K562 (cell line): ENCODE measurements around the gene EXOC7. TPM values are rescaled to one million over a fixed set of nuclear protein-coding genes. Genes with fewer than 3 reads are reported as not detected.

Experiments
- ATAC-seq: fragments of 200-7000 bp; cut with Tn5 transposase; 3 replicates; pipeline ENCODE4 v1.9.1; 2020; ENCODE audit warnings: moderate library complexity
- BruUV-seq: library from RNA; stranded (reverse); fragments of 400-500 nt; replicated peaks from 2 replicates; lab custom pipeline; 2021; lab: Mats Ljungman, UMichigan
- CTCF ChIA-PET: fragments of 300-600 bp; formaldehyde crosslinking; extraction: SDS; loops from one replicate; lab custom pipeline; 2021; ENCODE audit warnings: low intra/inter-chr PET ratio; lab: Yijun Ruan, JAX
- POLR2A ChIA-PET: fragments of 300-600, 350-650 bp; sonication (Branson Sonifier 250); formaldehyde crosslinking; extraction: SDS; loops from one replicate; lab custom pipeline; 2021; ENCODE audit warnings: antibody characterized with exemption, inconsistent platforms; lab: Yijun Ruan, JAX
- DNase-seq, 4 experiments: peaks; one replicate each; pipeline versions ENCODE4 v3.0.0 to v3.0.0-alpha.2; 2011 to 2018; ENCODE audit warnings: low spot score in 3 of 4, mixed read lengths in 3 of 4; ENCODE audit errors: extremely low read depth in 1 of 4
- FAIRE-seq: peaks from 2 replicates; lab custom pipeline; 2011; peaks lifted over from hg19 to GRCh38; lab: Jason Lieb, UNC
- H2AFZ ChIP-seq: 2 replicates; pipeline ENCODE4 v1.6.0; 2011; ENCODE audit warnings: low read depth, low read length, control low read depth, inconsistent platforms
- H3K27ac ChIP-seq: fragments of 200-600 bp; 3 replicates; pipeline ENCODE4 v1.8.0; 2011; ENCODE audit warnings: low read depth, mild to moderate bottlenecking, control low read depth, inconsistent platforms, low read length, moderate library complexity, mixed read lengths; ENCODE audit errors: extremely low read depth
- H3K27me3 ChIP-seq, 2 experiments: fragments of 300-600 bp in 1 of 2; 2 replicates in 1 of 2; 3 replicates in 1 of 2; pipeline versions ENCODE4 v1.6.0 to v1.8.0; 2011; ENCODE audit warnings: inconsistent platforms in 2 of 2, low read length in 2 of 2, mild to moderate bottlenecking in 1 of 2, mixed read lengths in 1 of 2, moderate library complexity in 1 of 2; ENCODE audit not compliant: control insufficient read depth in 2 of 2, insufficient read depth in 2 of 2
- H3K36me3 ChIP-seq: fragments of 300-600 bp; 3 replicates; pipeline ENCODE4 v1.8.0; 2011; ENCODE audit warnings: mild to moderate bottlenecking, low read length, inconsistent platforms; ENCODE audit not compliant: control insufficient read depth, insufficient read depth
- H3K4me1 ChIP-seq, 2 experiments: fragments of 200-600 bp in 1 of 2; replicated peaks in 1 of 2; 2 replicates in 1 of 2; 3 replicates in 1 of 2; pipeline versions ENCODE4 v1.5.1 to v1.8.0; 2011; ENCODE audit warnings: inconsistent platforms in 2 of 2, low read length in 2 of 2, mild to moderate bottlenecking in 1 of 2, mixed read lengths in 1 of 2, moderate library complexity in 1 of 2; ENCODE audit not compliant: control insufficient read depth in 2 of 2, insufficient read depth in 2 of 2
- H3K4me2 ChIP-seq: 2 replicates; pipeline ENCODE4 v1.6.1; 2011; ENCODE audit warnings: low read length, control low read depth, inconsistent platforms, mixed read lengths; ENCODE audit not compliant: insufficient read depth
- H3K4me3 ChIP-seq: fragments of 200-600 bp; sonication (generic), shearing (Covaris generic); 2 replicates; pipeline ENCODE4 v1.5.1; 2016; ENCODE audit warnings: control low read depth, inconsistent platforms
- H3K79me2 ChIP-seq: fragments of 200-600 bp; 3 replicates; pipeline ENCODE4 v1.8.0; 2011; ENCODE audit warnings: low read length, inconsistent platforms; ENCODE audit not compliant: control insufficient read depth, insufficient read depth
- H3K9ac ChIP-seq, 2 experiments: 2 replicates each; pipeline versions ENCODE4 v1.6.0 to v1.6.1; 2011; ENCODE audit warnings: low read depth in 2 of 2, low read length in 2 of 2, control low read depth in 1 of 2, inconsistent platforms in 1 of 2, mild to moderate bottlenecking in 1 of 2, mixed read lengths in 1 of 2; ENCODE audit not compliant: insufficient read depth in 1 of 2
- H3K9me1 ChIP-seq: one replicate; pipeline ENCODE4 v1.6.0; 2011; ENCODE audit warnings: inconsistent platforms, mild to moderate bottlenecking, low read length, moderate library complexity; ENCODE audit not compliant: control insufficient read depth, insufficient read depth
- H3K9me3 ChIP-seq: replicated peaks from 2 replicates; pipeline ENCODE4 v1.5.1; 2011; ENCODE audit warnings: low read depth, low read length, inconsistent platforms; ENCODE audit not compliant: control insufficient read depth, insufficient read depth
- H4K20me1 ChIP-seq: replicated peaks from 2 replicates; pipeline ENCODE4 v1.6.1; 2011; ENCODE audit warnings: low read length, inconsistent platforms, mixed read lengths; ENCODE audit not compliant: control insufficient read depth, insufficient read depth
- BCOR ChIP-seq: fragments of 450-650 bp; IDR thresholded peaks from 2 replicates; pipeline ENCODE4 v1.6.1; 2016
- KDM2B ChIP-seq: fragments of 250-450 bp; sonication (Bioruptor Pico); IDR thresholded peaks from 2 replicates; pipeline ENCODE4 v1.8.0; 2021; ENCODE audit warnings: mild to moderate bottlenecking, moderate library complexity
- KLF6 ChIP-seq: fragments of 250-450 bp; sonication (Bioruptor Pico); IDR thresholded peaks from 2 replicates; pipeline ENCODE4 v1.4.0; 2020; ENCODE audit warnings: mild to moderate bottlenecking, moderate library complexity, borderline replicate concordance
- NR2C1 ChIP-seq, 2 experiments: fragments of 450-650 bp; IDR thresholded peaks; 2 replicates each; pipeline ENCODE4 v1.6.1; 2017; ENCODE audit warnings: mild to moderate bottlenecking in 2 of 2, antibody characterized with exemption in 1 of 2, inconsistent platforms in 1 of 2, missing compliant biosample characterization in 1 of 2, missing genetic modification characterization in 1 of 2
- NR2C2 ChIP-seq, 2 experiments: fragments of 200-800 bp in 1 of 2; sonication (Bioruptor generic) in 1 of 2; sonication (generic) in 1 of 2; formaldehyde crosslinking in 1 of 2; IDR thresholded peaks; 2 replicates each; pipeline versions ENCODE4 v1.6.1 to v1.8.0; 2016 to 2022; ENCODE audit warnings: mild to moderate bottlenecking in 1 of 2, missing compliant biosample characterization in 1 of 2, missing genetic modification characterization in 1 of 2, missing genetic modification reagents in 1 of 2
- PHF21A ChIP-seq: fragments of 450-650 bp; IDR thresholded peaks from 2 replicates; pipeline ENCODE4 v1.6.1; 2017; ENCODE audit warnings: low read depth, borderline replicate concordance
- RFX7 ChIP-seq: fragments of 250-450 bp; sonication (Bioruptor Pico); IDR thresholded peaks from 2 replicates; pipeline ENCODE4 v1.5.1; 2021; ENCODE audit warnings: mild to moderate bottlenecking
- SETDB1 ChIP-seq: IDR thresholded peaks from one replicate; pipeline ENCODE4 v1.6.1; 2012; ENCODE audit warnings: low read length, control low read depth, inconsistent platforms
- SIN3B ChIP-seq: fragments of 450-650 bp; IDR thresholded peaks from 2 replicates; pipeline ENCODE4 v1.6.1; 2017; ENCODE audit warnings: low read depth, mild to moderate bottlenecking, moderate library complexity
- SMARCE1 ChIP-seq: fragments of 450-650 bp; IDR thresholded peaks from 2 replicates; pipeline ENCODE4 v1.7.1; 2016; ENCODE audit warnings: mild to moderate bottlenecking
- ZNF24 ChIP-seq: fragments of 450-650 bp; IDR thresholded peaks from 2 replicates; pipeline ENCODE4 v1.6.1; 2016
- ZNF431 ChIP-seq: sonication (generic); formaldehyde crosslinking; IDR thresholded peaks from 2 replicates; pipeline ENCODE4 v1.8.0; 2022; ENCODE audit warnings: mild to moderate bottlenecking, missing genetic modification reagents
- ZNF512 ChIP-seq: IDR thresholded peaks from 2 replicates; pipeline ENCODE4 v1.6.1; 2016; ENCODE audit warnings: missing genetic modification characterization, missing compliant biosample characterization
- WGBS: fragments of 100-300 bp; shearing (Covaris generic); methylation state at CpG from one replicate; pipeline ENCODE4 v1.1.6; 2016; ENCODE audit warnings: low coverage, mixed read lengths; ENCODE audit not compliant: insufficient coverage; ENCODE audit errors: missing lambda C conversion rate; 5-methylcytosine and 5-hydroxymethylcytosine counted together
- in situ Hi-C: fragments of 300-500 bp; cut with MboI; formaldehyde crosslinking; loops from 4 replicates; pipeline ENCODE4 v1.15.0; 2018; ENCODE audit warnings: inconsistent platforms, mixed read lengths
- intact Hi-C: fragments of 100-400 bp; cut with micrococcal nuclease; formaldehyde crosslinking; loops from 2 replicates; pipeline ENCODE4 v1.14.2; 2022
- polyA plus RNA-seq, 8 experiments: library from polyadenylated mRNA; depleted of rRNA in 4 of 8; stranded (reverse) in 5 of 8; unstranded in 3 of 8; fragments of >200 nt; fragmentation: Nextera tagmentation in 2 of 8; fragmentation: Illumina TruSeq in 1 of 8; extraction: Ambion mirVana in 2 of 8; extraction: Trizol in 1 of 8; gene quantifications; 2 replicates each; pipeline versions ENCODE4 v1.2.1 to v1.2.3, GENCODE V29; 2011 to 2014; ENCODE audit warnings: inconsistent platforms in 1 of 8, missing spikeins in 1 of 8
- total RNA-seq, 7 experiments: library from RNA; depleted of rRNA in 6 of 7; stranded (reverse); fragments of >200 nt in 6 of 7; fragmentation: Illumina TruSeq in 2 of 7; extraction: Trizol in 2 of 7; gene quantifications; 2 replicates each; pipeline versions ENCODE4 v1.2.1 to v1.2.3, GENCODE V29; 2011 to 2021; ENCODE audit warnings: low replicate concordance in 1 of 7

Gene EXOC7
- total and polyA plus RNA-seq, 9 of the 15 experiments (the other 6 are each of a cell fraction or from before 2014, with no cell fraction given): 18.6 to 57.0 (median 35.0) TPM

- TF ChIP-seq ZNF512 (peak; percentile 58), SETDB1 (no peak), SMARCE1 (0 out of 2 replicates have a peak, but pooled peaks have one; percentile 26), BCOR (peak; percentile 46; the same call in 1 of the 2 replicates), PHF21A (no peak), KDM2B (no peak), SIN3B (no peak)
Measured at GRCh38 chr17:76123191-76123499, 19.6 kb upstream of the EXOC7 start (continued).

- WGBS: 78% methylated on average over 22 of the region's 24 CpGs
- CTCF ChIA-PET: interaction anchor here (0.6 to 6.9 kb wide), 4 partner anchors 15 to 157 kb away, joined by 3 to 89 read pairs (median 8); no protein-coding TSS in a partner anchor
- Histone ChIP-seq H2AFZ (no peak overlapping the region), H3K27me3 (no peaks in the 10 kb centered on the region), H3K79me2 (no peaks in the 10 kb centered on the region), H3K36me3 (no peaks in the 10 kb centered on the region), H3K9me1 (peaks cover 4% of the 10 kb centered on the region), H3K27ac (no peak overlapping the region), H3K4me3 (no peak overlapping the region), H3K9me3 (no peaks in the 10 kb centered on the region), H3K9ac (peak overlapping the region in 1 of 2 experiments; percentile 81; a peak in 2 of 4 replicates), H3K4me1 (peaks cover 5 to 21% of the 10 kb centered on the region in 2 experiments; a peak in 4 of 5 replicates), H4K20me1 (no peaks in the 10 kb centered on the region), H3K4me2 (no peak overlapping the region)
- in situ Hi-C loops: no loop called here
- ATAC-seq (no peak), DNase-seq (peak in 1 of 4 experiments; percentile 17), FAIRE-seq (no peak)
- no TSS peak for BruUV-seq
- intact Hi-C loops: loop anchor here (5.0 kb wide), 3 partner anchors 60 to 175 kb away; no protein-coding TSS in a partner anchor
- TF ChIP-seq KLF6 (CRISPR knock-in tag) (no peak), NR2C1 (IDR thresholded peaks at IDR 0.05) (peak; percentile 52; the same call in 1 of the 2 replicates), NR2C1 (tag; IDR thresholded peaks at IDR 0.05) (0 out of 2 replicates have a peak, but pooled peaks have one; percentile 51), NR2C2 (CRISPR knock-in tag; IDR thresholded peaks at IDR 0.05) (no peak), NR2C2 (tag; IDR thresholded peaks at IDR 0.05) (peak; percentile 40; the same call in 1 of the 2 replicates), RFX7 (CRISPR knock-in tag) (no peak), ZNF24 (0 out of 2 replicates have a peak, but pooled peaks have one; percentile 49), ZNF431 (CRISPR knock-in tag) (no peak)
- POLR2A ChIA-PET: interaction anchor here (0.7 to 11.3 kb wide), 5 partner anchors 44 to 165 kb away, joined by 3 to 157 read pairs (median 4); no protein-coding TSS in a partner anchor
Measured at GRCh38 chr17:76122431-76123190, 19.0 kb upstream of the EXOC7 start.
